Activated CD8-positive, alpha-beta memory T cell treated with anti-CD3 and anti-CD28 coated beads, Interleukin-2, amount 50 U/mL, for 48 hours (primary cell): ENCODE results near the gene SLC13A2.

ENCODE experiments used
- DNase-seq: peaks from one replicate; pipeline ENCODE4 v3.0.0-alpha.2; 2020

SLC13A2 gene

GRCh38 chr17:28494445-28495188 is 21.2 kb downstream of the SLC13A2 start:
- peak; percentile 93 for DNase-seq

DNA sequence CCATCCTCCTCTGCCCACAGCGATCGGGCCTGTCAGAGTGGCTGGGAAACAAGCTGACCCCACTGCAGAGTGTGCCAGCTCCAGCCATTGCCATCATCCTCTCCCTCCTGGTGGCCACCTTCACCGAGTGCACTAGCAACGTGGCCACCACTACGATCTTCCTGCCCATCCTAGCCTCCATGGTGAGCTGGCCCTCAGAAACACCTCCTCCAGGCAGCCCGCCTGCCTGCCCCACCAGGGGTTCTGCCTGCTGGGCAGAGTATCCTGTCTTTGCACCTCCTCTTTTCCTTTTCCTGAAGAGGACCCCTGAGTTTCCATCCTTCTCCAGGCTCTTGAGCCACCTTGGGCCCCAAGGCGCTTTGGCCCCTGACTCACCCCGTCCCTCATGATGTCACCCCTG is 22.2 kb downstream of the SLC13A2 start:
- DNase-seq, result no peak

GRCh38 chr17:28497931-28498330 is 24.5 kb downstream of the SLC13A2 start:
- no peak for DNase-seq

GRCh38 chr17:28498652-28499363 is 25.4 kb downstream of the SLC13A2 start:
- no peak for DNase-seq

GRCh38 chr17:28499364-28499664 is 25.9 kb downstream of the SLC13A2 start:
- no peak for DNase-seq

DNA sequence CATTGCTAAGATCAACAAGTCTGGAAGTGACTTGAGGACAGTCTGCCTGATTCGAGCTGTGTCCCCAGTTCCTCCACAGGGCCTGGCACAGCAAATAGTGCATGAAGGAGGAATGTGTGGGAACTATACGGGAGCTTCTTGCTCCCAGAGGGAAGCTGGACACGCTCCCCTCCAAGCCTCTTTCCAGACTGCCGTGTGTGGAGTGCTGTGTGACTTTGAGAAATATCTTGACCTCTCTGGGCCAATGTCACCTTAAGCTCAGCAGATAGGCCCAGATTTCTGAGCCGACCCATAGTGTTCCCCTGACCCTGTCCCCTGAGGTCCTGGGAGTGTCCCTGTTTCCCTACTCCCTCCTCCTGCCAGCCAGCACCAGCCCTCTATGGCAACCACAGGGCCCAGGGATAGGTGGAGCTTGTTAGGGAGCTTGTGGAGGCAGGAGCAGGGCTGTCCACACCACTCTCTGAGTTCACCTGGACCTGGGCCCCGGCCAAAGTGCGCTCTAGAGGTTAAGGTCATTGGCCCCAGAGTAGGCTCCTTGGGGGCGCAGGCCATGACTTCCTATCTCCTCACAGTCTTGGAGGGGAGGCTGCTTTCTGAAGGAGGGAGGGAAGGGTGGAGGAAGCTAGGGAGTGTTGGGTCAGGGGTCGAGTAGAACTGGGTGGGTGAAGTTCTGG is 26.4 kb downstream of the SLC13A2 start:
- no peak for DNase-seq

DNA sequence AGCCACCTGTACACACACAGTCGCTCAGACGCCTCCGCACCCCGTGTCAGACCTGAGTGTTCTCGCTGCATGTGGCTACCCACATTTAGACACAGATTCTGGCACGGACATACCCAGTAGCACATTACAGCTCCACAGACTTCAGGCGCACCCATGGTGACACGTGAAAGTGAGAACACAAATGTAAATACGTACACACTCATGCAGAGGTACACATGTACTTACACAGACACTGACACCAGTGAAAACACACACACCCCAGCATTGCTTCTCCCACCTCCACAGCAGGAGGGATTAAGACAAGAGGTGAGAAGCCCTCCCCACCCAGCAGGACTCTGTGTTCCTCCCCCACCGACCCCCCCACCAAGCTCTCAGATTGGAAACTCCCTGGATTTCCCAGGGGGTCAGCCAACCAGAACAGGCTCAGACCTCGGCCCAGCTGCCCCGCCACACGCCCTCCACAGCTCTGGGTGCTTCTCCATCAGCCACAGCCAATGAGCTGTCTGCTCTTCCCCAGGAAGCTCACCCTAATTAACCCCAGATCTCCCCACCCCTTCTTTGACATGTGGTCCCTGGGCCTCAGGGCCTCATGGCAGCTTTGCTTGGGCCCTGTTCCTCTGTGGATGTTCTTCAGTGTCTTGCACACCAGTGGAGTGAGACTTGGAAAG is 27.4 kb downstream of the SLC13A2 start:
- DNase-seq, result no peak

GRCh38 chr17:28501421-28502284 is 28.2 kb downstream of the SLC13A2 start:
- DNase-seq, result no peak

DNA sequence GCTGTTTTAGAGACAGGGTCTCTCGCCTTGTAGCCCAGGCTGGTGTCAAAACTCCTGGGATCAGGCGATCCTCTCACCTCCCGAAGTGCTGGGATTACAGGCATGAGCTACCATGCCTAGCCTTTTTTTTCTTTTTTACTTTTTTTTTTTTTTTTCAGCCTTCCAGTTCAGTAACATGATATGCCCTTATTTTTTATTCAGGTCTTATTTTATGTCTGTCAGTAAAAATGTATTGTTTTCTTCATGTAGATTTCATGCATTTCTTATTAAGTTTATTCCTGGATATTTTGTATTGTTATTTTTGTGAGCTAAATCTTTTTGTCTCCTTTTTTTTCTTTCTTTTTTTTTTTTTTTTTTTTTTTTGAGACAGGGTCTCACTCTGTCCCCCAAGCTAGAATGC is 30.0 kb downstream of the SLC13A2 start:
- DNase-seq, result no peak

- no peak for DNase-seq
Measured at GRCh38 chr17:28505986-28506665, 32.7 kb downstream of the SLC13A2 start, which contains the start of gene FOXN1. FOXN1 (plus strand) TSS chr17:28506348; CDS start chr17:28523970, 17,622 bp downstream.

- no peak for DNase-seq
Measured at GRCh38 chr17:28506763-28507487, 33.5 kb downstream of the SLC13A2 start.

DNA sequence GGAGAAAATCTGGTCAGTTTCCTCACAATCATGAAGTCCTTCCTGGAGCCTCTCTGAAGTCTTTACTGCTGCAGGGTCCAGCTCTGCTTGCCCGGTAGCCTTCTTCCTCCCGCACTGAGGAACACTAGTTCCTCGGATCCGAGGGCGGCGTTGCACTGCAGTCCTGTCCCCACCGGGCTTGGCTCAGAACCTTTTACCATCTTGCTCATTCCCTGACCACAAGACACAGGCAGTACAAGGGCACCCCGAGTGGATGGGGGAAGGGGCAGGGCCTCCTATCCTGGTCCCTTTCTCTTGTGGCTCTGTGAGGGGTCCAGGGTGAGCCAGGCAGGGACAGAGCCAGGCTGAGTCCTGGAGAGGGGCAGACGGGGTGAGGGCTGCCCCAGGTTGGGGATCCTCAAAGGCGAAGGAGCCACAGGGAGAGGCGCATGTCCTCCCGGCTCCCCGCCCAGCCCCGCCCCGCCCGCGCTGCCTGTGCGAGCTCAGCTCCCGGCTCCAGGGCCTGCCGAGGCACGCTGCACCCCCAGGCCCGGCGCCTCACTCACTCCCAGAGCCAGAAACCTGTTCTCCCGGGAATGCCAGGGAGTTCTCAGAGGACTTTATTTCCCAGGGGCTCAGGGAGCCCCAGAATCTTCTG is 34.2 kb downstream of the SLC13A2 start:
- DNase-seq, result no peak

DNA sequence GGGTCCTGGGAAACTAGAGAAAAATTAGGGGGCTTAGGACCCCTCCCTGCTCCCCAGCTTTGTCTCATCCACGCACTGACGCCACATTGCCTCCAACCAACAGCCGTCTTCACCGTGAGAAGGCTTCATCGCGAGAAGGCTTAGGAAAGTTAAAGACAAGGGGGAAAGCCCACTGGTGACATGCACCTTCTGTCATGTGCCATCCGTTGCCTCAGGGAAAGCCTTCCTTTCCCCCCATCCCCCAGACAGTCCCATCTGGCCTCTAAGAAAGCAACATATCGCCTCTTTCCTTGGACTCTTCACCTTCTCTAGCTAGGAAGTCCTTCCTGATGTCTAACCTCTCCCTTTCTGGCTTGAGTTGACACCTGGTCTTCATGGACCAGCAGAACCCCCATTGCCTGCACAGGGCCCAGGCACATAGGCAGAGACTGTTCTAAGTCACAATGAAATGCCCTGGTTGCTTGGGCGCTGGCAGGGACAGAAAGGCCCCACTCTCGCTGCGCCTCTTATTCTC is 34.8 kb downstream of the SLC13A2 start:
- no peak for DNase-seq

DNA sequence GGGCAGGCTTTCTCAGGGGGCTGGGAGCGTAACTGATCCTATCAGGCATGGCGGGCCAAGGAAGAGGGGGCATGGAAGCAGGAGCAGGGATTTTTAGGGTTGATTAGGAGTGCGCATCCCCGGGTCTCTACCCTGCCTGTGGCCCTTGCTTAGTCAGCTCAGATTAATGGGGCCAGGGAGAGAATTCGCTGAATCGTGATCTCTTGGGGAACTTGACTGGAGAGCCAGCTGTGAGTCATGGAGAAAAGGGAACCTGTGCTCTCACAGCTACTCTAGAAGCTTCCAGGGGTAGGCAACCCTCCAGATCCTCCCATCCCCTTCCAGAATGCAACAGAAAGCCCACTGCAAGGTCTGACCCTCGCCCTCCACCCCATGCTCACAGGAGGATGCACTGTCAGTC is 36.3 kb downstream of the SLC13A2 start:
- no peak for DNase-seq

DNA sequence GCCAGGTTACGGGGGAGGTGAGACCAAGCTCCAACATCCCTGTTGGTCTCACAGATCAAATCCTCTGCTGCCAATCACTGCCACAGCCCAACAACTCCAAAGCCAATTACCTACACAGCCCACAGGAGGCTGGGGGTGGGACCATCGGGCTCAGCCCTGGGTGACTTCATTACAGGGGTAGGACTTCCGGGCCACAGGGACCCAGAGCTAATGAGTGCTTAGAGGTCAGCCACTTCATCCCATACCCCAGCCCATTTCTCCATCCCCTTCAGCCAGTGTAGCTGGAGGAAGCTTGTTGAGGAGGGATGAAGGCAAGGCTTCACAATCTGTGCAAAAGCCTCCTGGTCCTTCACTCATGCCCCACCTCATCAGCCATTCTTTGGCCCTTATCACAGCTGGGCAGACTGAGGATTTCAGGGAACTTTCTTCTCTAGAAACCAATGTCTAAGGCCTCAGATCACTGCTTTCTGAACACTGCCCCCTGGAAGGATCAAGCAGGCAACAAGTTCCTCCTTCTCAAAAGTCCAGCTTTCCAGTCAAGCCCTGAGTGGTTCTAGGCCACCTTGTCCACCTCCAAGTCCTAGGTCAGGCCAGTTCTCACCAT is 38.5 kb downstream of the SLC13A2 start:
- DNase-seq, result no peak

- DNase-seq, result no peak
Measured at GRCh38 chr17:28513476-28513875, 40.0 kb downstream of the SLC13A2 start.

DNA sequence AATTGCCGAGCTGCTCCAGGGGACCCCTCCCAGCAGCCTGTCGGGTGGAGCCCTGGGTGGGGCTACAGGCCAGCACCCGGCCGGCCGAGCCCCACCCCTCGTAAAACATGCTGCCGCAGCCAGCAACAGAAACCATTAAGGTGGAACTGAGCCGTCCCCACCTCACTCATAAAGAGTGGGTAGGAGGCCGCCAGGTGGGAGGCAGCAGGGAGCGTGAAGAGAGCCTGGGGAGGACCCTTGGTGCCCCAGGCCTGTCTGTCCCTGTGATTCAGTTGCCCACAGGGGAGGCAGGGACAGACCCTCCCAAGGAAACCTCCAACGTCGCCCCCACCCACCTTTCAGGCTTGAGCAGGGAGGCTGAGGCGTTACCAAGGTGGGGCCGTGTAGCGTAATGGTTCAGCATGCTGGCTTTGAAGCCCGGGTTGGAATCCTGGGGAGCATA is 41.1 kb downstream of the SLC13A2 start:
- no peak for DNase-seq

DNA sequence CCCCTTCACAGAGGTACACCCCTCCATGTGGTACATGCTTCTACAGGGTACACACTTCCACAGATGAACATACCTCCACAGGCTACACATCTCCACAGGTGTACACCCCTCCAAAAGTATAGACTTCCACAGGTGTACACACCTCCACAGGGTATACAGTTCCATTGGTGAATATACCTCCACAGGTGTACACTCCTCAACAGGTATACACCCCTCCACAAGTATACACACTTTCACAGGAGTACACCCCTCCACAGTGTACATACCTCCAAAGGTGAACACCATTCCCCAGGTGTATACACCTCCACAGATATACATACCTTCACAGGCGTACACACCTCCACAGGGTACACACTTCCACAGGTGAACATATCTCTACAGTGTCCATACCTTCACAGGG is 42.1 kb downstream of the SLC13A2 start:
- DNase-seq, result no peak

DNA sequence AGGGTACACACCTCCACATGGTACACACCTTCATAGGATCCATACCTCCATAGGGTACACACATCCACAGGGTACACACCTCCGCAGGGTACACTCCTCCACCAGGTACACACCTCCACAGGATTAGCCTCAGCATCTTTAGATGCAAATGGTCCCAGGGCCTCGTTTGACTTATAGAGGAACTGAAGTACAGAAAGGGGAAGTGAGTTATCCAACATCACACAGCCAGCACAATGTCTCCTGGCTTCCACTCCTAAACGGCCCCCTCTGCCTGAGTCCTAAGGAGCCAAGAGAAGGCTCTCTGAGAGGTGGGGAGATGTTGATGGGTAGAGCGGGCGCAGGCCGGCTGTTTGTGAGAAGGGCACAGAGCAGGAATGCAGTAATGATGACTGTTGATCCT is 44.7 kb downstream of the SLC13A2 start:
- DNase-seq, result no peak

- no peak for DNase-seq
Measured at GRCh38 chr17:28518578-28518977, 45.1 kb downstream of the SLC13A2 start.
